ENCODE results near the gene LRRN4CL.
"Not testable (repeated sequence)": the region's sequence is repeated elsewhere in the genome, so short reads cannot be mapped to it uniquely, and the experiment has no call there.

Gene LRRN4CL

DNA sequence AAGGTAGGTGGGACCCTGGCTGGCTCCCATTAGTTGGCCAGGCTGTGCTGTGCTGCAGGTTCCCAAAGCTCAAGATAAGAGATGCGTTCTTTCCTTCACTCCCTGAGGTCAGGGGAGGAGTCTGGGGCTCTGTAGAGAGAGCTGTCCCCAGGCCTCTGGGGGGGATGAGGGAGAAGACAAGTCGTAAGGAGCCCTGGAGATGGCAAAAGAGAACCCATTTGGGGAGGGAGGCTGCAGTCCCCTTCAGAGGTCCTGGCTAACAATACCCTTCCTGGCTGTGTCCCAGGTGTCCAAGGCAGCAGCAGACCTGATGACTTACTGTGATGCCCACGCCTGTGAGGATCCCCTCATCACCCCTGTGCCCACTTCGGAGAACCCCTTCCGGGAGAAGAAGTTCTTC, 19.1 kb upstream of the LRRN4CL start:
- DNase-seq (ENCODE audit: insufficient read length): no peak
- no peak for FAIRE-seq
- no peak for TF ChIP-seq POLR2AphosphoS5 (IDR thresholded peaks at IDR 0.05; ENCODE audit: low read depth, low read length)
- no peak for TF ChIP-seq POLR2A (IDR thresholded peaks at IDR 0.05; ENCODE audit: low read depth, low read length)
- TF ChIP-seq TAF1 (IDR thresholded peaks at IDR 0.05; ENCODE audit: borderline replicate concordance, low read depth, low read length): no peak

DNA sequence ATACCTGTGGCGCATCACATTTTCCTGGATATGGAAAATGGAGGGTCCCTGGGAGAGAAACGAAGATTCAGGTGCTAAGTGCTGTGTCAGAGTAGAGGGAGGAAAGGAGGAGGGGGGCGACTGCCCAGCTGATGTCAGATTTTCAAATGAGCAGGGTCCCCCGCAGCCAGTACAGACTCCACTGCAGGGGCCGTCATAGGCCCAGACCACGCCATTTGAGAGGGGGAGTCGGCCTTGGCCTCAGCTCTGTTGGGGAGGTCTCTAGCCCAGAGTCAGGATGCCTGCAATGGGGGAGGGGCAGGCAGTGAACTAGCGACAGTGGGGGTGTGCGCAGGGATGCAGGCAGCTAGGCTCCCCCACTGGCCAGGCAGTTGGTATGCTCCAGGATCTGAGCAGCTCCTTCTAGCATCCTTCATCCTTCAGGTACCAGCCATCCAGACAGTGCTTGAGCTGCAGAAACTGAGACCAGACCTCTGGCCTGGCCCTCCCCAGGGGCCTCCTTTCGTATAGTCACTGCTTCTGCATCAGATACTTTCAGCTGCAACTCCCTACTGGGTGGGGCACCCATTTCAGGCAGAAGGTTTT, 18.0 kb upstream of the LRRN4CL start, which contains the start of the genes BSCL2 and GNG3:
BSCL2 (minus strand) TSS at position 148 of the 585 bp plus-strand sequence. CDS start 229 bp downstream, outside the sequence.
GNG3 (plus strand) TSS at position 400 of the 585 bp plus-strand sequence. CDS start 620 bp downstream, outside the sequence.
- DNase-seq (ENCODE audit: insufficient read length): no peak
- TF ChIP-seq POLR2A (IDR thresholded peaks at IDR 0.05; ENCODE audit: low read depth, low read length) (no peak), TAF1 (IDR thresholded peaks at IDR 0.05; ENCODE audit: borderline replicate concordance, low read depth, low read length) (no peak), POLR2AphosphoS5 (IDR thresholded peaks at IDR 0.05; ENCODE audit: low read depth, low read length) (no peak)
- no peak for FAIRE-seq

DNA sequence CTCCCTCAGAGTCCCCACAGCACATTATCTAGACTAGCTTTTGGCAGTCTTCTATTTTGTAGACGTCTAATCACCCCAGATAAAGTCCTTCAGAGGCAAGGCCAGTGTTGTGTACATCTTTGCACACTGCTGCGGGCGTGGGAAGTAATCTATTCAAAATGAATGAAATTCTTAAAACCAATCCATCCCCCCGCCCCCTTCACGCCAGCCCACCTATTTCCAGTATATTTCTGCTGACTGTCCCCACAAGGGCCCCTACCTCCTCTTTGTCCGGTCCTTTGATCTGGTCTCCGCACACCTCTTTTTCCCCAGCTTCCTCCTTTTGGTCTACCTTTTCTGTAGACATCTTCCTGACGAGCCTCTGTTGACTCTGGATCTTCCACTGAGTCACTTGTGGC, 17.5 kb upstream of the LRRN4CL start:
- DNase-seq (ENCODE audit: insufficient read length) (no peak), FAIRE-seq (no peak)
- TF ChIP-seq TAF1 (IDR thresholded peaks at IDR 0.05; ENCODE audit: borderline replicate concordance, low read depth, low read length) (no peak), POLR2A (IDR thresholded peaks at IDR 0.05; ENCODE audit: low read depth, low read length) (no peak), POLR2AphosphoS5 (IDR thresholded peaks at IDR 0.05; ENCODE audit: low read depth, low read length) (no peak)

DNA sequence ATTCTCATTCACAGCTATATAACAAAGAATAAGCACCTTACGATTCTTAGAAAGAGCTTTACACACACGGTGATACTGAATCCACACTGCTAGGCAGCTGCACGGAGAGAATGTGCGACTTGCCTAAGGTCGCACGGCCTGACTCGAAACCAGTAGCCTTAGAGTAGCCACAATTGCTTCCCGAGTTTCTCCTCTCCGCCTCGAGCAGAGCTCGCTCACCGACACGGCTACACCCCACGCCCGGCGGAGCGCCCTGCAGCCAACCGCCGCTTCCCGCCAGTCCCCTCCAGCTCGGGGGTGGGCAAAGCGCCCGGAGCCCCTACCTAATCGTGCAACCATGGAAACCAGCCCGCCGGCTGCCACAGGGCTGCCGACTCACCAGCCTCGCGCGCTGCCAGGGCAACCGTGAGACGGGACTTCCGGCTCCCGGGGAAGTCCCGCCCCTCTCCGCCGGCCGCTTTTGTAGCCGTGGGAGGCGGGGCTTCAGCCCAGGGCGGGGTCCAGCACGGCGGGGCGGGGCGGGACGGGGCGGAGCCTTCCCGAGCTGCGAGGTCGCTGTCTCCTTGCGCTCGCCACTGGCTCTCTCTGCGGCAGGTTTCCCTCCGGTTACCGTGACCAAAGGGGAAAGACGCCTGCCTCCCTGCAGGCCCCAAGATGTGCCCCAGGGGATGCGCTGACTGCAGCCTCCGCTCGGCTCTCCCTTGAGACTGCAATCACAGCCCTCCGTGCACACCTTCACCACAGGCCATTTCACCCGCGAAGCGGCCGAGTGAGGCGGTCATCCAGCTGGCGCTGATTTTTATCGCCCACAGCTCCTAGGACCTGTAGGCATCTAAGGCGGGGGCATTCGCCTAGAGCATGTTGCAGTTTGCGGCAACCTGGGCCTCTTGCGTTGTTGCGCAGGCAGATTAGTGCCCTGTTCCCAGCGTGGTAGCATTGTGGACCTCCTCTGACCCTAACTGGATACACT, 16.8 kb upstream of the LRRN4CL start:
- no peak for TF ChIP-seq TAF1 (IDR thresholded peaks at IDR 0.05; ENCODE audit: borderline replicate concordance, low read depth, low read length)
- TF ChIP-seq POLR2A (IDR thresholded peaks at IDR 0.05; ENCODE audit: low read depth, low read length): peak; percentile 66; the same call in 1 of the 2 replicates
- FAIRE-seq (peak; percentile 94), DNase-seq (ENCODE audit: insufficient read length) (peak; percentile 95)

DNA sequence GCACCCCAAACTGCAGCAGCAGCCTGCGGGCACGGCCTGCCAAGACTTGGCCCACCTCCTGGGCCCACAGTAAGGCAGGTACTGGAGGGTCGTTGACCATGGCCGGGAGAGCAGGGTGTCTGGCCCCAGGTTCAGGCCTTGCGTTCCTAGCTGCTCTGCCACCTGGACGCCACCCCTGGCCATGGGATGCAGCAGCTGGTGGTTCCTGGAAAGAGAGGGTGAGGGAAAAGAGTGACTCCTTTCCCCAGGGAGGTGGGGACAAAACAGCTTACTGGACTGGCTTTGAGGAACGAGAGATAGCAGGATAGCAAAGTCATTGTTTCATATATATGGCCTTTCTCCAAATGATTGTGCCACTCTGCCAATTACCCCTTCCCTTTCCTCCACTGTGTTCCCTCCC, 16.1 kb upstream of the LRRN4CL start:
- no peak for TF ChIP-seq POLR2AphosphoS5 (IDR thresholded peaks at IDR 0.05; ENCODE audit: low read depth, low read length)
- TF ChIP-seq TAF1 (IDR thresholded peaks at IDR 0.05; ENCODE audit: borderline replicate concordance, low read depth, low read length): no peak
- no peak for TF ChIP-seq POLR2A (IDR thresholded peaks at IDR 0.05; ENCODE audit: low read depth, low read length)
- FAIRE-seq (no peak), DNase-seq (ENCODE audit: insufficient read length) (no peak)

DNA sequence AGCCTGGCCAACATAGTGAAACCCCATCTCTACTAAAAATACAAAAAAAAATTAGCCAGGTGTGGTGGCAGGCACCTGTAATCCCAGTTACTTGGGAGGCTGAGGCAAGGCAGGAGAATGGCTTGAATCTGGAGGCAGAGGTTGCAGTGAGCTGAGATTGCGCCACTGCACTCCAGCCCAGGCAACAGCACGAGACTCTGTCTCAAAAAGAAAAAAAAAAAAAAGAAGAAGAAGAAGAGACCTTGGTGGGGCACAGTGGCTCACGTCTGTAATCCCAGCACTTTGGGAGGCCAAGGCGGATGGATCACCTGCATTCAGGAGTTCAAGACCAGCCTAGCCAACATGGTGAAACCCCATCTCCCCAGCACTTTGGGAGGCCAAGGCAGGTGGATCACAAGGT, 14.6 kb upstream of the LRRN4CL start:
- not testable (repeated sequence) for FAIRE-seq; DNase-seq (ENCODE audit: insufficient read length)

DNA sequence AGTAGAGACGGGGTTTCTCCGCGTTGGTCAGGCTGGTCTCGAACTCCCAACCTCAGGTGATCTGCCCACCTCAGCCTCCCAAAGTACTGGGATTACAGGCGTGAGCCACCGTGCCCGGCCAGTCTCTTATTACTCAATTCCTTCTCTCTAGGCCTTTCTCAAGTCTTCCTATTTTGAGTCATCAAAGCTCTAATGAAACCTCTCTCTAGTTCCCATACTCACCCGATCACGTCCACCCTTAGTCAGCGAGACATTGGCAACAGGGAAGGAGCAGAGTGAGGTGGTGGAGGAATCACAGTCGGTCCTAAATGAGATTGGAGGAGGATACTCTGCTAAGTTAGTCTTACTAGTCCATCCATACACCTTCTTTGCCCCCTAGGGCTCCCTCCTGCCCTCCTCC, 12.9 kb upstream of the LRRN4CL start:
- FAIRE-seq (no peak), DNase-seq (ENCODE audit: insufficient read length) (no peak)
- TF ChIP-seq POLR2AphosphoS5 (IDR thresholded peaks at IDR 0.05; ENCODE audit: low read depth, low read length): no peak
- TF ChIP-seq POLR2A (IDR thresholded peaks at IDR 0.05; ENCODE audit: low read depth, low read length): no peak

DNA sequence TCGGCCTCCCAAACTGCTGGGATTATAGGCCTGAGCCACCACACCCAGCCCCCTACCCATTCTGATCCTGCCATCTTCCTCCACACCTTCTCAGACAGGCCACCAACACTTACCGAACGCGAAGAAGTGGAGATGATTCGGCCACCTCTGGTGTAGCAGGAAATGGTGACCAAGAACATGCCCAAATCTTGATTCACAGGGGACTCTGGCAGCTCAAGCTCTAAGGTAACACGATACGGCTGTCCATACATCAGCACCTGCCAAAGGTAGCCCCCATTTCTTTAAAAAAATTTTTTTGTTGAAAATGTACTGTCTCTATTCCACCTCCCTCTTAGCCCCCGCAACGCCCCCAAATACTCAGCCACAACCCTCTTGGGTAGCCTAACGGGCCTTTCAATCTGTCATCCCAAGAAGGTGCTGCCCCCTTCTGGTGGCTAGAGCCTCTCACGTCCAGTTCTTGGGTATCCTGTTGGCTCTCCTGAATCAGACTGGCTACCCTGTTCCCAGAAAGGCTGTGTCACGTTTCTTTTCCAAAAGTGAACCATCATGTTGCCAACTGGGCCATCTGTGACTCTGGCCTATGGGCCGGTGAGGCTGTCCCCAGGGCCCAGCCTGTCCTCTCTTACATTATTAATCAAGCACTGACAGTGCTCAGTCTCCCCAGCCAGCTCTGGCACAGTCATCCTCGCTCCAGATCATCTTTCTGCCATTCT, 5.3 kb upstream of the LRRN4CL start:
- no peak for TF ChIP-seq TAF1 (IDR thresholded peaks at IDR 0.05; ENCODE audit: borderline replicate concordance, low read depth, low read length)
- TF ChIP-seq POLR2AphosphoS5 (IDR thresholded peaks at IDR 0.05; ENCODE audit: low read depth, low read length): no peak
- no peak for TF ChIP-seq POLR2A (IDR thresholded peaks at IDR 0.05; ENCODE audit: low read depth, low read length)
- FAIRE-seq: peak; percentile 90
- peak; percentile 66 for DNase-seq (ENCODE audit: insufficient read length)

DNA sequence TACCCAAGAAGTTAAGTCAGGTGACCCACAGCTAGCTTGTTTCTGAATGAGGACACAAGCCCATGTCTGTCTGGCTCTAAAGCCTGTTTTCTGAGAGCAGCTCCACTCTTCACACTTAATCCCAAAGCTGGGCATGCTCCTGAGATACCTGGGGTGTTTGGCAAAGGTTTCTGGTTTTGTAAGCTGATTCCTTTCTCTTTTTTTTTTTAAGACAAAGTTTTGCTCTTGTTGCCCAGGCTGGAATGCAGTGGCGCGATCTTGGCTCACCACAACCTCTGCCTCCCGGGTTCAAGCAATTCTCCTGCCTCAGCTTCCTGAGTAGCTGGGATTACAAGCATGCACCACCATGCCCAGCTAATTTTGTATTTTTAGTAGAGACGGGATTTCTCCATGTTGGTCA, 4.3 kb upstream of the LRRN4CL start:
- not testable (repeated sequence) for FAIRE-seq

DNA sequence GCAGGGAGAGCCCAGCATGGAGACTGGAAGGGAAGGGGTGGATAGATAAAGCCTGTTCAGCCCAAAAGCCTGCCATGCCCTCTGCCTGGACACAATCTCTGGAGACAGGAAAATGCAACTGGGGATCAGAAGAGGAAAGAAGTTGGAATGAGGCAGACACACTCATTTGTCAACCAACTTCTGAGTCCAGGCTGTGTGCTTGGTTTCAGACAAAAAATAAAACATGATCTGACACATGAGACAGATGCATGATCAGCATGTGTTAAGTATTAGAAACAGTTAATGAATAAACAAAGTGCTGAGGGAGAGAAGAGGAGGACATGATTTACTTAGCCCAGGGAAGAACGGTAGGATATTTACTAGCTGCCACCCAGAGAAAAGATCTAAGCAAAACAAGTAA, 839 bp downstream of the LRRN4CL start:
- DNase-seq (ENCODE audit: insufficient read length) (no peak), FAIRE-seq (no peak)
- TF ChIP-seq TAF1 (IDR thresholded peaks at IDR 0.05; ENCODE audit: borderline replicate concordance, low read depth, low read length) (no peak), POLR2A (IDR thresholded peaks at IDR 0.05; ENCODE audit: low read depth, low read length) (no peak), POLR2AphosphoS5 (IDR thresholded peaks at IDR 0.05; ENCODE audit: low read depth, low read length) (no peak)

More for the DNA sequence above, 4.3 kb upstream of the LRRN4CL start:
- DNase-seq (ENCODE audit: insufficient read length): not testable (repeated sequence)

DNA sequence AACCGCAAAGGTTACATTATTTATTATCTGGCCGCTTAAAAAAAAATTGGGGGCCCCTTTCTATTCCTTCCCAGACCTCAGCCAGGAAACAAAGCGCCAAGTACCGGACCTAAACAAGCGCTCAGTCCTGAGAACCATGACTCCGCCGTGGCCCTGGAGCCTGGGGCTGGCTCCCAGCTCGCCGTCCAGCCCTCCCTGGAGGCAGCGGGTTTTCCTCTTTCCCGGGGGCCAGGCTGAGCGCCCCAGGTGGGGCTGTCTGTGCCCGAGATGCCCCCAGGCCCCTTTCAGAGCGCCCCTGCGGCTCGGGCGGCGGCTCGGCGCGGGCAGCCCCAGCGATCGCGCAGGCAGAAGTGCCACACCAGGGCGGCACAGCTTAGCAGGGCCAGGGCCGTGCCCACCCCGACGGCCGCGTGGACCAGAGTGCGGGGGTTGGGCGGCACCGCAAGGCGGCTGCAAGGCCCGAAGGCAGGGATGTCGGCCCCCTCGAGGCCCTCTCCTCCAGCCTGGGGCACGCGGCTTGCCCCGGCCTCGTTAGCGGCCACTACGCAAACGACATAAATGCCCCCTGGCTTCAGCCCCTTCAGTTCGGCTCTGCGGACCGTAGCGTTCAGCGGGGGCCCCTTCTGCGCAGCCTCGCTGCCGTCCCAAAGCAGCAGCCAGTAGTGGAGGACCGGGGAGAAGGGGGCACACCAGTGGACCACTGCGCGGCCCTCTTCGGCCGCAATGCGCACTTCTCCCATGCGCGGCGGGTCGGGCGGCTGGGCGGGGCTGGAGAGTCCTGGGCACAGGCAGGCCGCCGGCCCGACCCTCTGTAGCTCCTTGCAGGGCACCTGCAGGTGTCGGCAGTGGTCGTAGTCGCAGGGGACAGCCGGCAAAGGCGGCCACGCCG, 1.6 kb downstream of the LRRN4CL start:
- FAIRE-seq: no peak
- no peak for DNase-seq (ENCODE audit: insufficient read length)

More for the DNA sequence above, 1.6 kb downstream of the LRRN4CL start:
- TF ChIP-seq TAF1 (IDR thresholded peaks at IDR 0.05; ENCODE audit: borderline replicate concordance, low read depth, low read length): no peak
- TF ChIP-seq POLR2A (IDR thresholded peaks at IDR 0.05; ENCODE audit: low read depth, low read length): no peak
- TF ChIP-seq POLR2AphosphoS5 (IDR thresholded peaks at IDR 0.05; ENCODE audit: low read depth, low read length): no peak

All from GM12892 (cell line).